Memory B cell (primary cell): ENCODE data around the gene TTF2.

Experiments
- ATAC-seq: fragments of 150-1000 bp; cut with Tn5 transposase; 2 replicates; pipeline ENCODE4 v1.10.0; 2021; ENCODE audit warnings: low read depth, mild to moderate bottlenecking, moderate library complexity
- DNase-seq, 2 donors: peaks; one replicate each; pipeline ENCODE4 v3.0.0; 2022; ENCODE audit warnings: low spot score in 2 of 2
- H3K27ac Mint-ChIP-seq: one replicate; pipeline ENCODE4 v1.8.0; 2022; ENCODE audit warnings: mild to moderate bottlenecking, moderate library complexity, mixed read lengths
- H3K27me3 Mint-ChIP-seq: one replicate; pipeline ENCODE4 v1.8.0; 2022; ENCODE audit warnings: mixed read lengths
- H3K36me3 Mint-ChIP-seq: one replicate; pipeline ENCODE4 v1.8.0; 2022; ENCODE audit warnings: mild to moderate bottlenecking, mixed read lengths
- H3K4me1 Mint-ChIP-seq: one replicate; pipeline ENCODE4 v1.8.0; 2022; ENCODE audit warnings: mixed read lengths
- H3K4me3 Mint-ChIP-seq: one replicate; pipeline ENCODE4 v1.8.0; 2022; ENCODE audit warnings: mild to moderate bottlenecking, moderate library complexity, mixed read lengths
- H3K9me3 Mint-ChIP-seq: one replicate; pipeline ENCODE4 v1.8.0; 2022; ENCODE audit warnings: mixed read lengths

Gene TTF2

GRCh38 chr1:117059678-117060440 lies at the start of gene TTF2:
Gene TTF2 (plus strand): TSS chr1:117060326. CDS start chr1:117060347, 21 bp downstream.
- Mint-ChIP-seq H3K4me1 (peaks cover 10% of the 10 kb centered on the region), H3K27ac (peak within 1 kb of the TSS; percentile 53), H3K4me3 (no peak within 1 kb of the TSS)

GRCh38 chr1:117011334-117011733 lies 48.8 kb upstream of the TTF2 start:
- ATAC-seq (no peak), DNase-seq (no peak)
- no peaks in the 10 kb centered on the region for H3K4me1 Mint-ChIP-seq
- no peak overlapping the region for H3K27ac Mint-ChIP-seq
- H3K27me3 Mint-ChIP-seq: no peaks in the 10 kb centered on the region
- no peaks in the 10 kb centered on the region for H3K36me3 Mint-ChIP-seq
- no peak overlapping the region for H3K4me3 Mint-ChIP-seq
- no peaks in the 10 kb centered on the region for H3K9me3 Mint-ChIP-seq

More at GRCh38 chr1:117059678-117060440, at the start of gene TTF2:
- ATAC-seq (peak; percentile 90), DNase-seq (peak; percentile 92 to 96)
- H3K36me3 Mint-ChIP-seq: peaks cover 7% of the 10 kb centered on the region
- no peaks in the 10 kb centered on the region for H3K9me3 Mint-ChIP-seq
- H3K27me3 Mint-ChIP-seq: no peaks in the 10 kb centered on the region

GRCh38 chr1:117013309-117013858 lies 46.7 kb upstream of the TTF2 start:
- Mint-ChIP-seq H3K36me3 (no peaks in the 10 kb centered on the region), H3K9me3 (no peaks in the 10 kb centered on the region), H3K27ac (no peak overlapping the region), H3K27me3 (no peaks in the 10 kb centered on the region), H3K4me1 (no peaks in the 10 kb centered on the region), H3K4me3 (no peak overlapping the region)
- DNase-seq: no peak
- ATAC-seq: no peak

- H3K27ac Mint-ChIP-seq: no peak overlapping the region
- H3K27me3 Mint-ChIP-seq: no peaks in the 10 kb centered on the region
- no peaks in the 10 kb centered on the region for H3K9me3 Mint-ChIP-seq
- H3K36me3 Mint-ChIP-seq: no peaks in the 10 kb centered on the region
- H3K4me3 Mint-ChIP-seq: no peak overlapping the region
- H3K4me1 Mint-ChIP-seq: no peaks in the 10 kb centered on the region
- DNase-seq (no peak), ATAC-seq (no peak)
These were observed 45.9 kb upstream of the TTF2 start for GRCh38 chr1:117014209-117014608.

GRCh38 chr1:117015724-117016123 lies 44.4 kb upstream of the TTF2 start:
- Mint-ChIP-seq H3K36me3 (no peaks in the 10 kb centered on the region), H3K27ac (no peak overlapping the region), H3K9me3 (no peaks in the 10 kb centered on the region), H3K4me1 (no peaks in the 10 kb centered on the region), H3K4me3 (no peak overlapping the region), H3K27me3 (no peaks in the 10 kb centered on the region)
- ATAC-seq (no peak), DNase-seq (no peak)

GRCh38 chr1:117017062-117017461 lies 43.1 kb upstream of the TTF2 start:
- H3K4me1 Mint-ChIP-seq: no peaks in the 10 kb centered on the region
- DNase-seq: no peak
- H3K36me3 Mint-ChIP-seq: no peaks in the 10 kb centered on the region
- no peak overlapping the region for H3K27ac Mint-ChIP-seq
- H3K27me3 Mint-ChIP-seq: no peaks in the 10 kb centered on the region
- ATAC-seq: no peak
- no peak overlapping the region for H3K4me3 Mint-ChIP-seq
- H3K9me3 Mint-ChIP-seq: no peaks in the 10 kb centered on the region

GRCh38 chr1:117017648-117018047 lies 42.5 kb upstream of the TTF2 start:
- no peak for ATAC-seq
- H3K27me3 Mint-ChIP-seq: no peaks in the 10 kb centered on the region
- H3K4me3 Mint-ChIP-seq: no peak overlapping the region
- H3K9me3 Mint-ChIP-seq: no peaks in the 10 kb centered on the region
- no peaks in the 10 kb centered on the region for H3K4me1 Mint-ChIP-seq
- no peak overlapping the region for H3K27ac Mint-ChIP-seq
- no peaks in the 10 kb centered on the region for H3K36me3 Mint-ChIP-seq
- DNase-seq: no peak

- no peak for ATAC-seq
- Mint-ChIP-seq H3K27me3 (no peaks in the 10 kb centered on the region), H3K4me1 (no peaks in the 10 kb centered on the region), H3K9me3 (no peaks in the 10 kb centered on the region), H3K4me3 (no peak overlapping the region), H3K27ac (no peak overlapping the region), H3K36me3 (no peaks in the 10 kb centered on the region)
- no peak for DNase-seq
These were observed 39.5 kb upstream of the TTF2 start for GRCh38 chr1:117020526-117021156.

- Mint-ChIP-seq H3K36me3 (no peaks in the 10 kb centered on the region), H3K27me3 (no peaks in the 10 kb centered on the region), H3K4me1 (no peaks in the 10 kb centered on the region), H3K27ac (no peak overlapping the region), H3K4me3 (no peak overlapping the region), H3K9me3 (no peaks in the 10 kb centered on the region)
- ATAC-seq: no peak
- DNase-seq: no peak
These were observed 38.0 kb upstream of the TTF2 start for GRCh38 chr1:117022114-117022513.

- DNase-seq (no peak), ATAC-seq (no peak)
- Mint-ChIP-seq H3K27ac (no peak overlapping the region), H3K4me3 (no peak overlapping the region), H3K36me3 (no peaks in the 10 kb centered on the region), H3K9me3 (no peaks in the 10 kb centered on the region), H3K27me3 (no peaks in the 10 kb centered on the region), H3K4me1 (no peaks in the 10 kb centered on the region)
These were observed 34.6 kb upstream of the TTF2 start for GRCh38 chr1:117025568-117025967.

- Mint-ChIP-seq H3K9me3 (no peaks in the 10 kb centered on the region), H3K4me3 (no peak overlapping the region), H3K36me3 (no peaks in the 10 kb centered on the region), H3K27me3 (no peaks in the 10 kb centered on the region), H3K27ac (no peak overlapping the region), H3K4me1 (no peaks in the 10 kb centered on the region)
- ATAC-seq: no peak
- DNase-seq: no peak
These were observed 33.8 kb upstream of the TTF2 start for GRCh38 chr1:117026361-117026760.

GRCh38 chr1:117029685-117030084 lies 30.4 kb upstream of the TTF2 start:
- no peaks in the 10 kb centered on the region for H3K4me1 Mint-ChIP-seq
- H3K27ac Mint-ChIP-seq: no peak overlapping the region
- DNase-seq (no peak), ATAC-seq (no peak)
- no peak overlapping the region for H3K4me3 Mint-ChIP-seq
- H3K27me3 Mint-ChIP-seq: no peaks in the 10 kb centered on the region
- H3K9me3 Mint-ChIP-seq: no peaks in the 10 kb centered on the region
- H3K36me3 Mint-ChIP-seq: no peaks in the 10 kb centered on the region

GRCh38 chr1:117030271-117030877 lies 29.8 kb upstream of the TTF2 start:
- H3K4me1 Mint-ChIP-seq: no peaks in the 10 kb centered on the region
- no peak overlapping the region for H3K27ac Mint-ChIP-seq
- H3K9me3 Mint-ChIP-seq: no peaks in the 10 kb centered on the region
- no peaks in the 10 kb centered on the region for H3K36me3 Mint-ChIP-seq
- no peak overlapping the region for H3K4me3 Mint-ChIP-seq
- no peaks in the 10 kb centered on the region for H3K27me3 Mint-ChIP-seq
- DNase-seq: no peak
- no peak for ATAC-seq

GRCh38 chr1:117032266-117032665 lies 27.9 kb upstream of the TTF2 start:
- ATAC-seq (no peak), DNase-seq (no peak)
- Mint-ChIP-seq H3K4me3 (no peak overlapping the region), H3K36me3 (no peaks in the 10 kb centered on the region), H3K27me3 (no peaks in the 10 kb centered on the region), H3K27ac (no peak overlapping the region), H3K4me1 (no peaks in the 10 kb centered on the region), H3K9me3 (no peaks in the 10 kb centered on the region)
